GM12873 (cell line): ENCODE results near the gene GH2.
A peak's percentile ranks its signal among the peaks of the same experiment; 100 is the strongest.

Experiments used
- CTCF ChIP-seq: IDR thresholded peaks from 2 replicates; pipeline ENCODE4 v1.5.1; 2012; ENCODE audit warnings: low read depth, mild to moderate bottlenecking, moderate library complexity, low read length, control low read depth; ENCODE audit not compliant: insufficient read depth; ENCODE audit errors: missing control alignments

The GH2 gene

DNA sequence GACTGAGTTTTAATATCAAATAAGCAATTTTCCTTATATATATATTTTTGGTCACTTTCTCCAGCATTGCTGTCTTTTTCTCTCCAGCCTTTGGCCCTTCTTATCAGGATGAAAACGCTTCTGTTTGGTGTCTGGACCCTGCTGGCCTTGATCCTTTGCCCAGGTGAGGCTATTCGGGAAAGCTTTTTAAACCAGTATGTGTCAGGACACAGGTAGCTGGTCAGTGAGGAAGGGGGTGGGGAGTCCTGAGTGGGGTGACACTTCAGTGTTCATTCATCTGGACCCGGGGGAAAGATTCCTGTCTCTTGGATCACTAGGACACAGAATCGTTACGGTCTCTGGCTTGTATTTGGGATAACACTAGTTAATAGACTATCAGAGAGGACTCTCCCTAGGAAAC lies 27.0 kb downstream of the GH2 start:
- TF ChIP-seq CTCF, result no peak

DNA sequence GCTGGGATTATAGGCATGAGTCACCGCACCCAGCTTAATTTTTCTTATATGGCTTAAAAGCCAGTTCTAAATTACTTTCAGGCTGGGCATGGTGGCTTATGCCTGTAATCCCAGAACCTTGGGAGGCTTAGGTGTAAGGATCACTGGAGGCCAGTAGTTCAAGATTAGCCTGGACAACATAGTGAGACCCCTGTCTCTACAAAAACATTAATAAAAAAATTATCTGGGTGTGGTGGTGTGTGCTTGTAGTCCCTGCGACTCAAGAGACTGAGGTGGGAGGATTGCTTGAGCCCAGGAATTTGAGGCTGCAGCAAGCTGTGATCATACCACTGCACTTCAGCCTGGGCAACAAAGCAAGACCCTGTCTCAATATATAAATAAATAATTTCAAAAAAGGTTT lies 28.5 kb downstream of the GH2 start:
- TF ChIP-seq CTCF, result no peak

DNA sequence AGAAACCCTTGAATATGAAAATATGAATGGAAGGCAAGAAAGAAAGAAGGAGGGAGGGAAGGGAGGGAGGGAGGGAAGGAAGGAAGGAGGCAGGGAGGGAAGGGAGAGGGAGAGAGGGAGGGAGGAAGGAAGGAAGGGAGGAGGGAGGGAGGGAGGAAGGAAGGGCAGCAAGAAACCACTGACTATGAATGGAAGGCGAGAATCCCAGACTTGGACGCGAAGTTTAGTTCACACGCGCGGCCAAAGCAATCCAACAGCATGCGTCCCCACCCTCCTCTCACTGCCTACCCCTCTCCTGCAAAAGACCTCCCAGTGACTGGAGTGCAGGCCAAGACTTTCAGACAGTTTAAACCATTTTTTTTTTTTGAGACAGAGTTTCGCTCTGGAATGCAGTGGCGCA lies 31.3 kb downstream of the GH2 start:
- TF ChIP-seq CTCF, result no peak

DNA sequence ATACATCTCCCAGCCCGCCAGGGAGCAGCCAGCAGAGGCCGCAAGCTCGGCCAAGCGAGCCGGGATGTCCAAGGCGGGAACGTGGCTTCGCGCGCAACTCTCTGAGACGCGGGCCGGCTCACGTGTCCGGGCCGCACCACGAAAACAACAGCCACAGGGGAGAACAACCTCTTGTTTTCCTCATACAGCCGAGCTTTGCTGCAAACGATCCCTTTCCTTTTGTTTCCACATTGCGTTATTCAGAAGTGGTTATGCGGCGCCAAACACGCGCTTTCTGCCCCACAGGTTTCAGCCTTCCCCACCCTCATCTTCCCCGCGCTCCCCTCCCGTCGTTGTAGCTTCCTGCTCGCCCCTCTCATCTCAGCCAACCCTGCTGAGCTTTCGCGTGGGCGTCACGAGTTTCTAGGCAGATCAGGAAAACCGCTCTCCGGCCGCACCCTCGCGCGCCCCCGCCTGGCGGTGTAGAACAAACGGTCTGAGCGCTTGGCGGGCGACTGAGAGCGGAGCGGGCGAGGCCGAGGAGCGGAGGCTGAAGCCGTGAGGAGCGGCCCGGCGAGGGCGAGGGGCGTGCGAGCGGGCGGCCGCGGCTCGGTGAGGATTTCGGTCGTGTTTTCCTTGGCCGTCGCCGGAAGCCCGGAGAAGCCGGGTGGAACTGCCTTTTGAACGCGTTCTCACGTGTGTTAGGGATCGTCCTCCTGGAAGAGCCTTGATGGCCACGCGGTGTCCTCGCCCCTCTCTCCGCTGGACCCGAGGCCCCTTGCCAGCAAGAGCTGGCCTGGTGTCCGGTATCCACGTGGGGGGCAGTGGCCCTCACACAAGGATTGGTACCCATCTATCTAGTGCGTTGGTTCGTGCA lies 32.7 kb downstream of the GH2 start:
- peak; percentile 61 for TF ChIP-seq CTCF

DNA sequence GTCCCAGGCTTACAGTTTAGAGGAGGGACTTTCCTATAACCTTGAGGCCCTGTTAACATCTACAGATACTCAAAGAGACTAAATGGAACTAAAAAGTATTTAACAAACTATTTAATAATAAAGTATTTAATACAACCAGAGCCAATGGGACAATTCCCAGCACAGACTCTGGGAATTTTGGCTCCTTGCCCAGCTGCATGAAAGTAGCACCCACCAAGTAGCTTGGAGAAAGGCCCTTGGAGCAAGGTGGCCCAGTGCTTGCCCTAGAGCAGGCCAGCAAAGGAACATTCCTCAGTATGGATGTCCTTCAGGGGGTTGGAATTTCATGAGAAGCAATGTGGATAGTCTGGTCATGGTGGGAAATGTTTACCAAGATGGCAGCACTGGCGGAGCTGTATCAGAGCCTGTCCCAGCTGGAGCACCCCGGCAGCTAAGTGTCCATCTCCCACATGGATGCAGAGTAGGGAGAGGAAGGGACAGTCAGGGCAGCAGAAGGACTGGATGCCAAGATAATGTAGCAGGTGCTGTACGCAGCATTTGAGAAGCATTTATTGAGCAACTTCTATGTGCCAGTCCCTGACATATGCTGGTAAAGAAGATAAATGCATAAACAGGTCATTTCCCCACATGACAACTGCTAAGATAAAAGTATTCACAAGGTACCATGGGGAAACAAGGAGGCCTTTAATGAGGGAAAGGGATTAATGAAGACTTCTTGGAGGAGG lies 34.1 kb downstream of the GH2 start:
- TF ChIP-seq CTCF, result no peak

DNA sequence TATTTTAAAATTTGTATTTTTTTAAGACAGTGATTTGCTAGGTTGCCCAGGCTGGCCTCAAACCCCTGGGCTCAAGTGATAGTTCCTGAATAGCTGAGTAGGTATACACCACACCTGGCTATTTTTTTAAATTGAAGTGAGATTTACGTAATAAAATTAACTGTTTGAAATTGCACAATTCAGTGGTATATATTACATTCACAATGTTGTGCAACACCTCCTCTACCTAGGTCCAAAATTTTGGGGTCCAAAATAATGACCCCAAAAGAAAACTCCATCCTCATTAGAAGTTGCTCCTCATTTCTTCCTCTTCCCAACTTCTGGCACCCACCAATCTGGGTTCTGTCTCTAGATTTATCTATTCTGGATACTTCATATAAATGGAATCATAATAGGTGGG lies 36.2 kb downstream of the GH2 start:
- TF ChIP-seq CTCF, result no peak

DNA sequence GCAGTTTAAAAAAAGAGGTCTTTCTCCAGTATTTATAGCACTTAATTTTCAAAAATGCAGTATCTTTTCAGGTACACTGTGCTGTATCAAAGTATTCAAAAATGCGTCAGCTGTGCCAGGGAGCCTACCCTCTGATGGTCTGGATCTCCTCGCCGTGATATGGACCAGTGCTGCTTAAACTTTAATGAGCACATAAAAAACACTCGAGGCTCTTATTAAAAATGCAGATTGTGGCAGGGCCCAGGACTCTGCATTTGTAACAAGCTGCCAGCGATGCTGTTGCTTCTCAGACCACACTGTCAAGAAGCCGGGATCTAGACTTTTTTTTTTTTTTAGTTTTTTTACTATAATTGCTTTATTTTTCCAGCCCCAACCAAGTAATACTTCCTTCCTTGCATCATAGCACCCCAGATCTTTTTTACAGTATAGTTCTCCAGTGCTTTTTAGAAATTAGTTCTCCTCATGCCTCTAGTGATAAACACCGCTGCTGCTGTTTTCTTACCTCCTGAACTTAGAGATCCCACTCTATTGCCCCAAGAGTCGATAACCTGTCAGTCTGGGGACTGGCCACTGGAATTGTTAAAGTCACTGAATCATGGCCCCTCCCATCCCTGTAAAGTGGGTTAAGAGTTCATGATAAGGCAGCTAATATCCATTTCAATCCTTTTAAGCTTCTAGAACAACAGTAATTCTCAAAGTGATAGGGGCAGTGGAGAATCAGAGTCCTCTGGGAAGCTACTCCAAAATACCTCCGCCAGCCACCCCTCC lies 37.6 kb downstream of the GH2 start:
- no peak for TF ChIP-seq CTCF
